HPDE6-E6E7 (cell line): ENCODE data around the gene ALDH4A1.

Experiments used
- DNase-seq: peaks from one replicate; pipeline ENCODE4 v3.0.0; 2011; ENCODE audit warnings: missing footprints; ENCODE audit errors: extremely low spot score

The ALDH4A1 gene

DNA sequence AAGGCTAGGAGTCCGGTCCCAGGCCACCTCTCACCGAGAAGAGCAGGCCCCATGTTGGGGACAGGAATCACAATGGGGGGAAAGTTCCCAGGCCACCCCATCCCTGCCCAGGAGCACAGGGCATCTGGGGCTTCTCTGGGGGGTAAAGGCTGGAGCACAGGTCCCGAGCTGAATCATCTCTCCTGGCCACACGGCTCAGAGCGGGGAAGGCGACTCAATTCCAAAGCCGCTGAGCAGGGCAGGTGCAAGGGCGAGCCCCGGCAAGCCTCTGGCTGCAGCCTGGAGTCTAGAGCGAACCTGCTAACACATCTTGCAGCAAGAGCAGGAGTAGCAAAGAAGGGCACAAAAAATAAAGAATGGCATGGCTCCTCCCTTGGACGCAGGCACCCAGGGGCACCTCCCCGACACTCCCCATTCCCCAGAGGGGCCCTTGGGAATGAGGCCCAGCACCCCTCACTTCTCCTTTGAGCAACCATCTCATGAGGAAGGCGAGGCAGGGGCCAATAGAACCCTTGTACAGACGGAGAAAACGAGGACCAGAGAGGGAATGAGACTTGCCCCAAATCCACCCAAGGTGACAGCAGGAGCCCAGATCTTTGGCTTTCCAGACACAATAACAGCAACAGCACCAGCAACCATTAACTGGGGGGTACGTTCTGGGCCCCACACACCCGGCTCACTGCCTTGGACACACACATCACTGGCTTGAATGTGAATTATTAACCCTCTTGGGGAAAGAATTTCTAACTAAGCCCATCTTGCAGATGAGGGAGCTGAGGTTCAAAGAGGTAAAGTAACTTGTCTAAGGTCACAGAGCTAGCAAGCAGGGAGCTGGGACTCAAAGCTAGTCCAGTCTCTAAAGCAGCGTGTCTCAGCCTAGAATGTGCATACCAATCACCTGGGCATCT is 20.7 kb upstream of the ALDH4A1 start:
- DNase-seq, result no peak

DNA sequence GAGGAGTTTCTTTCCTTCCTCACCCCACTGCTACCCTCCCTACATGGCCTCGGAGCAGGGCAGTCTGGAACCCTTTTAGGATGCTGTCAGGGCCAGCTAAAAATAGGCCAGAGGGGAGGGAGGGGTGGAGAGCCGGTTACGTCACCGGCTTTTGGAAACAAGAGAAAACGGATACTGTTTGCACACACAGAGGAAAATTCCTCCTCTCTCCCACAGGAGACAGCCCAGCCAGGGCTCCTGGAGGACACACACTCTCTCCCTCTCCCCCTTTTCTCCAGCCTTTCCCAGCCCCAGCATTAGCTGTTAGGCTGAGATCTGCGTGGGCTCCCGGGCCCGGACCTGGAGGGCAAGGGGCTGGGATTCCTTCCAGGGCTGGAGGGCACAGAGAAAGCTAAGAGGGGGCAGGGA is 20.0 kb upstream of the ALDH4A1 start:
- no peak for DNase-seq

- no peak for DNase-seq
Measured at GRCh38 chr1:18921516-18922251, 19.3 kb upstream of the ALDH4A1 start.

DNA sequence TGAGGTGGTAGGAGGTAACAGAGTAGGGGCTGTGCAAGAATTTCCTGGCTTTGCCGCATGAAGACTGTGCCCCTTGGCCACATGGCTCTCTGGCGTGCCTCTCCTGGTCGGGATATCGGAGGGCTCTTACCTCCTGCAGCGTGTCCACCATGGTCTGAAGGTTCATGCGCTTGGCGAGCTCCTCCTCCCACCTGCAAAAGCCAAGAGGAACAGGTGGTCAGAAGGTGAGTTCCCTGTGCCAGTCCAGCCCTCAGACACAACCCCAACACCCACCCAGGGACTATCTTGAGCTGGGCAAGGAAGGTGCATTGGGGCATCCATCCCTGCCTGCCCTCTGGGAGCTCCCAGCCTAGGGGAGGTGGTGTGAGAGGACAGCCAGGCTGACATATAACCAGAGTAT is 18.6 kb upstream of the ALDH4A1 start:
- DNase-seq, result no peak

- no peak for DNase-seq
Measured at GRCh38 chr1:18919956-18920355, 17.6 kb upstream of the ALDH4A1 start.

DNA sequence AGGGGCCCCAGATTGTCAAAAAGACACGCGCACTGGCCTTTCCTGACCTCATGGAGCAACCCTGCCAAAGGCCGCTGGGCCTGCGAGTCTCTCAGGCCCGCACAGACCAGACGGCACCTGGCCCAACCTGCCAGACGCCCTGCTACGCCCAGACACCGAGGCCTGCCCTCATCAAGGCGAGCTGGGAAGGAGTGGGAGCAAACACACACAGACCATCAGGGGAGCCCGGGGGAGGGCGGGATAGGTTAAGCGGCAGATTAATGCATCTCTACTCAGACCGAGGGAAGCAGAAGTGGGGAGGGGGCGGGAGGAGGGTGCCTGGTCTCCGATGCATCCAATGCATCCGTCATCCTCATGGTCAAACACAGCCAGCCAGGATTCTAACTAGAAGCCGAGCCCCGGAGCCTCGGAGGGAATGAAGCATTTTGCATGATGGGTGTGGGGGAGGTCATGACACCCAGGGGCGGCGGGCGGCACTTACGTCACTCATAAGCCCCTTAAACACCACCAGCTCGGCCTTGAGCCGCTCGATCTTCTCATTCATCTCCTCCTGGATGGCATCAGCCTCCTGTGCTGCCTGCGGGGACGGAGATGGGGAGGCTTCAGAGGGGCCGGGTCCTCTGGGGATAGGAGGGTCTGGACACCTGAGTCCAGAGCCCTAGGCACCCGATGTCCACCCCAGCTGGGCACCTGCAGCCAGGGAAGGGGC is 17.0 kb upstream of the ALDH4A1 start:
- no peak for DNase-seq

DNA sequence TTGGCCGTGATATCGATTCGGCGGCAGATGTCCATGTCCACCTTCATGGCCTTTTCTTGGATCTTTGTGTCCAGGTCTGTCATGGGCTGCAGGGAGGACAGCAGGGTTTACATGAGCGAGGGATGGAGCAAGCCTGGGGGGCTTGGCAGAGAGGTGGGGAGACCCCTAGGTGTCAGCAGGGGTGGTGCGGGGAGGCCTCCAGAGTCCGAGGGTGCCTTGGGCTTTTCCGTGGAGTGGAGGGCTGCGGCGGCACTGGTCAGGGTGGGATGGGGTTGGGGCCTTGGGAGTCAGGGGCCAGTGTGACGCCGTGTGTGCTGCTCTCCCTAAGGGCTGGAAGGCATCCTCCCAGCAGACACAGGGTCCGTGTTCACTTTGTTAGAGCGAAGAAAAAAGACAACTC is 16.1 kb upstream of the ALDH4A1 start:
- DNase-seq, result no peak

- no peak for DNase-seq
Measured at GRCh38 chr1:18917071-18917799, 14.9 kb upstream of the ALDH4A1 start.

- no peak for DNase-seq
Measured at GRCh38 chr1:18915341-18915740, 13.0 kb upstream of the ALDH4A1 start.

GRCh38 chr1:18913065-18913835 is 10.9 kb upstream of the ALDH4A1 start:
- DNase-seq, result peak; percentile 91

DNA sequence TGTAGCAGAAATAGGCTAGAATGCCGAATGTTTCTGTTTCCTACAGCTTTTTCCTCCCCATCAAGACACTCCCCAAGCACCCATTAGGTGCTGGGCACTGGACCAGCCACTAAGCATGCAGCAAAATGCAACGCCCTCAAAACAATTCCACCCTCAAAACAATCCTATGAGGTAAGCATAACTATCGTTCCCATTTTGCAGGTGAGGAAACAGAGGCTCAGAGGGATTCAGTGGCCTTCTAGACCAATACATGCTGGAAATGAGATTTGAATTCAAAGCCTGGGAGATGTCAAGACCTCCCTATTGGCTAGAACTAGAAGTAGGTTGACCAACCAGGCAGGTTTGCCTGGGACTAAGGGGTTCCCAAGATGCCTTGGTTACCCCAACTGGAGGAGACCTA is 10.2 kb upstream of the ALDH4A1 start:
- no peak for DNase-seq

GRCh38 chr1:18908911-18909771 is 6.8 kb upstream of the ALDH4A1 start:
- DNase-seq, result no peak

GRCh38 chr1:18907917-18908845 is 5.8 kb upstream of the ALDH4A1 start:
- no peak for DNase-seq

- DNase-seq, result no peak
Measured at GRCh38 chr1:18907021-18907916, 4.9 kb upstream of the ALDH4A1 start.

DNA sequence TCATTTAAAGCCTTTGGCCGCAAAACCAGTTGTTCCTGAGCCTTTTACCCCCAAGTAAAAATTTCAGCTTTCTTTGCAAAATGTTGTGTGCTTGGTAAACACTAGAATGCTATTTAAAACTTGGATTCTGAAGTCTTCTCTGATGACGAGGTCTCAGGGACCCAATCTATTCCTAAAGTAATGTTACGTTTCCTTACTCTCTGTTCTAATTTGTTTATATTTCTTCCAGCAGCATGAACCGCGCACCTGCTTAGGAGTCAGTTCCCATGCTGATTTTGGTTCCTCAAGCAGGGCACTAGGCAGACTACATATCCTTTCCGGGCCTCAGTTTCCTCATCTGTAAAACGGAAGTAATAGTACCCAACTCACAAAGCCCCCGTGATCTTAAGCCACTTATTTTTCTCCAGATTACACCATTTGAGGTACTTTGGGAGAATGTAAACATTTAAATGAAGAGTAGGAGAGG is 969 bp upstream of the ALDH4A1 start:
- DNase-seq, result no peak

- no peak for DNase-seq
Measured at GRCh38 chr1:18901952-18902522, 318 bp downstream of the ALDH4A1 start.
